ENCODE results near the gene HSPG2. TPM values are rescaled to one million over a fixed set of nuclear protein-coding genes. Genes with fewer than 3 reads are reported as not detected.

Gene HSPG2
- total and polyA plus RNA-seq, 9 of the 15 experiments (the other 6 are each of a cell fraction or from before 2014, with no cell fraction given) = 0.14 to 160 (median 15.7) TPM

- TF ChIP-seq ETS2 (tag; IDR thresholded peaks at IDR 0.05; ENCODE audit: borderline replicate concordance, poor library complexity, severe bottlenecking) = no peak
- TF ChIP-seq SUPT5H (IDR thresholded peaks at IDR 0.05) = no peak
- TF ChIP-seq ZNF830 (CRISPR knock-in tag; IDR thresholded peaks at IDR 0.05) = no peak
- no peak for TF ChIP-seq CEBPG (CRISPR knock-in tag; IDR thresholded peaks at IDR 0.05)
- TF ChIP-seq CEBPG (tag; conservative IDR thresholded peaks at IDR 0.05 in 1 of 2, IDR thresholded peaks at IDR 0.05 in 1 of 2) = no peak
- TF ChIP-seq ZNF561 (CRISPR knock-in tag; conservative IDR thresholded peaks at IDR 0.05) = no peak
- peak; percentile 98 for TF ChIP-seq ZFP36 (IDR thresholded peaks at IDR 0.05; ENCODE audit: low read depth, low read length, partially characterized antibody)
- TF ChIP-seq HMGN3 (IDR thresholded peaks at IDR 0.05; ENCODE audit: borderline replicate concordance, extremely low read depth, insufficient read length, low read depth, low read length) = no peak
- TF ChIP-seq SREBF2 (CRISPR knock-in tag; IDR thresholded peaks at IDR 0.05) = no peak
- TF ChIP-seq KHSRP (IDR thresholded peaks at IDR 0.05) = no peak
- TF ChIP-seq SNAPC5 (CRISPR knock-in tag; IDR thresholded peaks at IDR 0.05) = no peak
- no peak for TF ChIP-seq SAFB (IDR thresholded peaks at IDR 0.05; ENCODE audit: borderline replicate concordance, low read depth, low read length)
- TF ChIP-seq POLR2B (IDR thresholded peaks at IDR 0.05; ENCODE audit: low read depth, partially characterized antibody) = no peak
- peak; percentile 35; the same call in 1 of the 2 replicates for TF ChIP-seq EP300 (IDR thresholded peaks at IDR 0.05; ENCODE audit: low read length)
- TF ChIP-seq ZNF717 (CRISPR knock-in tag; IDR thresholded peaks at IDR 0.05) = no peak
- no peak for TF ChIP-seq PHB (CRISPR knock-in tag; IDR thresholded peaks at IDR 0.05)
- no peak for TF ChIP-seq ZBTB43 (CRISPR knock-in tag; IDR thresholded peaks at IDR 0.05)
- no peak for TF ChIP-seq TAF9B (IDR thresholded peaks at IDR 0.05; ENCODE audit: partially characterized antibody)
- TF ChIP-seq ELF2 (CRISPR knock-in tag; IDR thresholded peaks at IDR 0.05) = no peak
- no peak for TF ChIP-seq ZNF121 (CRISPR knock-in tag; conservative IDR thresholded peaks at IDR 0.05)
- no peak for TF ChIP-seq SPI1 (IDR thresholded peaks at IDR 0.05; ENCODE audit: borderline replicate concordance, low read depth, low read length)
- TF ChIP-seq ZNF12 (CRISPR knock-in tag; IDR thresholded peaks at IDR 0.05) = no peak
- TF ChIP-seq SMARCB1 (IDR thresholded peaks at IDR 0.05; ENCODE audit: insufficient read length, low read depth) = no peak
- TF ChIP-seq ZNF589 (CRISPR knock-in tag; IDR thresholded peaks at IDR 0.05; ENCODE audit: low read depth) = no peak
- no peak for TF ChIP-seq ZNF140 (CRISPR knock-in tag; IDR thresholded peaks at IDR 0.05)
- TF ChIP-seq ZNF224 (CRISPR knock-in tag; IDR thresholded peaks at IDR 0.05) = no peak
- no peak for TF ChIP-seq RBBP5 (IDR thresholded peaks at IDR 0.05; ENCODE audit: borderline replicate concordance, insufficient read depth, low read length, poor library complexity, severe bottlenecking)
- TF ChIP-seq IRF9 (tag; IDR thresholded peaks at IDR 0.05) = no peak
- no peak for TF ChIP-seq HDAC6 (IDR thresholded peaks at IDR 0.05; ENCODE audit: low read depth, low read length)
- no peak for TF ChIP-seq ZNF174 (CRISPR knock-in tag; IDR thresholded peaks at IDR 0.05)
Observed at GRCh38 chr1:21963477-21964217, 26.5 kb upstream of the HSPG2 start (continued).
